Breast epithelium (tissue), 4 donors: ENCODE results near the gene CIAO1. TPM values are rescaled to one million over a fixed set of nuclear protein-coding genes. Genes with fewer than 3 reads are reported as not detected.

Experiments
- DNase-seq, 2 donors: peaks; one replicate each; pipeline ENCODE4 v3.0.0-alpha.2; 2019; ENCODE audit warnings: low spot score in 2 of 2
- H3K27ac ChIP-seq, 2 donors: fragments of 200-600 bp; sonication (generic) in 1 of 2; one replicate each; pipeline ENCODE4 v1.5.1; 2016 to 2019; ENCODE audit warnings: mild to moderate bottlenecking in 1 of 2
- H3K27me3 ChIP-seq, 2 donors: fragments of 200-600 bp; sonication (generic) in 1 of 2; one replicate each; pipeline versions ENCODE4 v1.5.1 to v1.6.0; 2017 to 2019; ENCODE audit warnings: control low read depth in 1 of 2, mild to moderate bottlenecking in 1 of 2
- H3K36me3 ChIP-seq: fragments of 200-600 bp; one replicate; pipeline ENCODE4 v1.5.1; 2019
- H3K4me1 ChIP-seq, 2 donors: fragments of 200-600 bp; sonication (generic); one replicate each; pipeline ENCODE4 v1.5.1; 2016 to 2019; ENCODE audit warnings: control low read depth in 1 of 2
- H3K4me3 ChIP-seq, 3 donors: fragments of 200-600 bp; sonication (generic); 1 replicate in 2 of 3; 2 replicates in 1 of 3; pipeline ENCODE4 v1.5.1; 2016 to 2019; ENCODE audit warnings: mild to moderate bottlenecking in 3 of 3, moderate library complexity in 2 of 3
- H3K9me3 ChIP-seq, 2 donors: fragments of 200-600 bp; sonication (generic) in 1 of 2; one replicate each; pipeline ENCODE4 v1.5.1; 2016 to 2019; ENCODE audit warnings: control low read depth in 1 of 2
- POLR2A ChIP-seq: fragments of 450-650 bp; IDR thresholded peaks from one replicate; pipeline ENCODE4 v1.6.1; 2016; ENCODE audit warnings: antibody characterized with exemption, mild to moderate bottlenecking, moderate library complexity
- POLR2AphosphoS5 ChIP-seq, 3 donors: sonication (generic); formaldehyde crosslinking; IDR thresholded peaks; one replicate each; pipeline ENCODE4 v1.6.1; 2017; ENCODE audit warnings: antibody characterized with exemption in 3 of 3
- intact Hi-C: fragments of 100-400 bp; cut with DNase I; formaldehyde crosslinking; loops from one replicate; pipeline ENCODE4 v1.15.1; 2023; ENCODE audit warnings: low total_unique reads
- total RNA-seq, 3 donors: library from RNA; depleted of rRNA; stranded (reverse); fragments of >200 nt; gene quantifications; one replicate each; pipeline ENCODE4 v1.1.0, GENCODE V29; 2016
- TF ChIP-seq, protein P1 (sequence below), 3 donors: fragments of 450-650 bp; IDR thresholded peaks; one replicate each; pipeline ENCODE4 v1.5.1; 2016 to 2017; ENCODE audit warnings: antibody characterized with exemption in 3 of 3, mild to moderate bottlenecking in 3 of 3, moderate library complexity in 3 of 3

CIAO1 gene
- total RNA-seq, 3 donors from 2014 or later, result 119 to 131 (median 127) TPM

DNA sequence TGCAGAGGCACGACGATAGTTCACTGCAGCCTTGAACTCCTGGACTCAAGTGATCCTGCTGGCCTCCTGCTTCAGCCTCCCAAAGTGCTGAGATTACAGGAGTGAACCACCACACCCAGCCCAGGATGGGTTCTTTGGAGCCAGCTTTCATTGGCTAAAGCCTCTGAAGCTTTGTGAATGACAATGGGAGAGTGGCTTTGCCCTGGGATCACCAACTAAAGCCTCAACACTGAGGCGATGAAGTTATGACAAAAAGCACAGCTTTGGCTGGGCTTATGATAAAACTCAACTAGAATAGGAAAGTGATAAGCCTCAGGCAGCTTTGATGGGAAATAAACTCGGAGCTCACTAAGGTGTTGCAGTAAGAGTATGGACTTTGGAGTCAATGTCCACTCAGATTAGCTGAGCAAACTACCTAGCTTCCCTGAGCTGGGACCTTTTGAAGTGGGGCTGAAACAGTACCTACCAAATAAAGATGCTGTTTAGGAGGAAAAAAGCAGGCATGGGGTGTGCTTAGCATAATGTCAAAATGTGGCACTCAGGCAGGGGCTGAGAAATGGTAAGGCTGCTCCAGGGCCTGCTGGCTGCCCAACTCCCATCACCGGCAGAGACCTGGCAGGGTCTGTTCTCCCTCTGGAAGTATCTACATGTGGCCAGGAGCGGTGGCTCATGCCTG, 4.6 kb upstream of the CIAO1 start:
- DNase-seq, result no peak
- no peaks in the 10 kb centered on the region for H3K27me3 ChIP-seq
- intact Hi-C loops, result no loop called here
- H3K9me3 ChIP-seq, result no peaks in the 10 kb centered on the region
- H3K36me3 ChIP-seq, result no peaks in the 10 kb centered on the region
- H3K4me3 ChIP-seq, result no peak overlapping the region
- TF ChIP-seq, protein P1, sequence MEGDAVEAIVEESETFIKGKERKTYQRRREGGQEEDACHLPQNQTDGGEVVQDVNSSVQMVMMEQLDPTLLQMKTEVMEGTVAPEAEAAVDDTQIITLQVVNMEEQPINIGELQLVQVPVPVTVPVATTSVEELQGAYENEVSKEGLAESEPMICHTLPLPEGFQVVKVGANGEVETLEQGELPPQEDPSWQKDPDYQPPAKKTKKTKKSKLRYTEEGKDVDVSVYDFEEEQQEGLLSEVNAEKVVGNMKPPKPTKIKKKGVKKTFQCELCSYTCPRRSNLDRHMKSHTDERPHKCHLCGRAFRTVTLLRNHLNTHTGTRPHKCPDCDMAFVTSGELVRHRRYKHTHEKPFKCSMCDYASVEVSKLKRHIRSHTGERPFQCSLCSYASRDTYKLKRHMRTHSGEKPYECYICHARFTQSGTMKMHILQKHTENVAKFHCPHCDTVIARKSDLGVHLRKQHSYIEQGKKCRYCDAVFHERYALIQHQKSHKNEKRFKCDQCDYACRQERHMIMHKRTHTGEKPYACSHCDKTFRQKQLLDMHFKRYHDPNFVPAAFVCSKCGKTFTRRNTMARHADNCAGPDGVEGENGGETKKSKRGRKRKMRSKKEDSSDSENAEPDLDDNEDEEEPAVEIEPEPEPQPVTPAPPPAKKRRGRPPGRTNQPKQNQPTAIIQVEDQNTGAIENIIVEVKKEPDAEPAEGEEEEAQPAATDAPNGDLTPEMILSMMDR (IDR thresholded peaks at IDR 0.05), result no peak
- TF ChIP-seq POLR2AphosphoS5 (IDR thresholded peaks at IDR 0.05) (no peak), POLR2A (no peak)
- H3K4me1 ChIP-seq, result peaks cover 7 to 28% of the 10 kb centered on the region in 2 donors
- H3K27ac ChIP-seq, result peak overlapping the region; percentile 88 to 90

DNA sequence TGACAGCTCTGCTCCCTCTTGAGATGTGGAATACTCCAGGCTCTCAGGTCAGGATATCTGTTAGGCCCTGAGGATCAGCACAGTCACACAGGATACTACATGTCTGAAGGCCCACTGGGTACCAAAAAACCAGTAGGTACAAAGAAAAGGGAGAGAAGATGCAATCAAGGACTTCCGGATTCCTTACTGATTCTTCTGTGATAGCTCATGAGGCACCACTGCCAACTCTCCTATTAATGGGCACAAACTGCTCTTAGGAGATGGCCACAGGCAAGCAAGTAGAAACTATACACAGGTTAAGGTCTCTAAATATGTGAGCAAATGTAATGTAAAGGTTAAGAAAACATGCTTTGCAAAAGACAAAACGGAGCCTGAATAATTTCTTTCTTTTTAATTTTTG, 3.7 kb upstream of the CIAO1 start:
- no peak for DNase-seq
- Histone ChIP-seq H3K27me3 (no peaks in the 10 kb centered on the region), H3K4me3 (no peak overlapping the region), H3K36me3 (no peaks in the 10 kb centered on the region), H3K9me3 (no peaks in the 10 kb centered on the region), H3K4me1 (peaks cover 9 to 31% of the 10 kb centered on the region in 2 donors), H3K27ac (peak overlapping the region; percentile 1 to 90)
- intact Hi-C loops, result no loop called here
- TF ChIP-seq, protein P1 (IDR thresholded peaks at IDR 0.05), result no peak
- no peak for TF ChIP-seq POLR2AphosphoS5 (IDR thresholded peaks at IDR 0.05)

DNA sequence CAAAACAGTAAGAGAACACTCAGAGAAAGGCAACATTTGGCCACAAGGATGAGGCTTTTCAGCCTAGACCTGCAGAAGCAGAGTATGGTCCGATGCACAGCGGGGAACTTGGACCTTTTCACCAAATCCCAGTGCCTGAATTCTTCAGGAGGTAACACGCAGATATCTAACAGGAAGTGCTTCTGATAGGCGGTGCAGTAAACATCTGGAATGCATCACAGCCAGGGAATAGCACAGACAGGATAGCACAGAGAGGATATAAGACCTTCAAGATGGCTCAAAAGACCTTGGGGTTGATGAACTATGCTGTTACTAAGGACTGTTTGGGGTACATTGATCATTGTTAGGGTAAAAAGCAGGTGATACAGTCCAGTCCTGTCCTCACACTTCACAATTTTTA, 1.9 kb upstream of the CIAO1 start:
- H3K9me3 ChIP-seq, result no peaks in the 10 kb centered on the region
- peak overlapping the region in 2 of 3 donors; percentile 93 to 99 for H3K4me3 ChIP-seq
- no peaks in the 10 kb centered on the region for H3K36me3 ChIP-seq
- TF ChIP-seq POLR2AphosphoS5 (IDR thresholded peaks at IDR 0.05) (no peak), POLR2A (no peak)
- TF ChIP-seq, protein P1 (IDR thresholded peaks at IDR 0.05), result no peak
- no peaks in the 10 kb centered on the region for H3K27me3 ChIP-seq
- peaks cover 11 to 33% of the 10 kb centered on the region in 2 donors for H3K4me1 ChIP-seq
- intact Hi-C loops, result no loop called here
- peak overlapping the region; percentile 21 to 91 for H3K27ac ChIP-seq
- no peak for DNase-seq

DNA sequence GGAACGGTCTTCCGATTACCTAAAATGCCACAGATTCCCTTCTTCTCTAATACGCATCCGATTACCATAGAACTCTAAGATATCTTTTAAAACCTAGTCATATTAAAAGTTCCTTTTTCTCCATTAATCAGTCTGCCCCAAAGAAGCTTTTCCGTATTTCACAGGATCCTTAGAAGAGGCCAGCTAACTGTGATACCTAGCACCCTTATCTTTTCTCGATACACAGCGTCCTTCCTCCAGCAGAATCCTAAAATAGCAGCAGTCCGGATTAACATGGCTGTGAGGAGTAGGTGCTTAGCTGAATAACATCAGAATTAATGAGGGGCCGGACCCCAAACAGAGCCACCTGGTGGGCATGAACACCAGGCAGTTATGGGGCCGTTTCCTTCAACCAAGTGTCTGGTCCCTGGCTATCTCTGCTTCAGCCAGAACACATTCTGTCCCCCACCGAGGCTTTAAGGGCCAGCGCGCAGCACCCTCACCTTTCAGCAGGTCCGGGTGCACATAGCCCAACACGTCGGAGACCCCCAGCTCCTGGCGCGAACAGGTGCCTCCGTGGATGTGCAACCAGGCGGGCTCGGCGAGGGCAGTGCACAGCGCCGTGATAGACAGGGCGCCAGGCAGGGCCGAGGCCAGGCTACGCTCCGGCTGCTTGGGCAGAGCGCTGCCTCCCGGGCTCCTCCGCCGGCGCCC, 1.2 kb upstream of the CIAO1 start:
- H3K4me1 ChIP-seq, result peaks cover 11 to 27% of the 10 kb centered on the region in 2 donors
- TF ChIP-seq POLR2A (no peak), POLR2AphosphoS5 (IDR thresholded peaks at IDR 0.05) (no peak)
- TF ChIP-seq, protein P1 (IDR thresholded peaks at IDR 0.05), result no peak
- intact Hi-C loops, result no loop called here
- no peaks in the 10 kb centered on the region for H3K9me3 ChIP-seq
- no peaks in the 10 kb centered on the region for H3K36me3 ChIP-seq
- peak overlapping the region; percentile 93 to 99 (median 97) for H3K4me3 ChIP-seq
- no peak for DNase-seq
- no peaks in the 10 kb centered on the region for H3K27me3 ChIP-seq
- peak overlapping the region; percentile 91 to 95 for H3K27ac ChIP-seq

DNA sequence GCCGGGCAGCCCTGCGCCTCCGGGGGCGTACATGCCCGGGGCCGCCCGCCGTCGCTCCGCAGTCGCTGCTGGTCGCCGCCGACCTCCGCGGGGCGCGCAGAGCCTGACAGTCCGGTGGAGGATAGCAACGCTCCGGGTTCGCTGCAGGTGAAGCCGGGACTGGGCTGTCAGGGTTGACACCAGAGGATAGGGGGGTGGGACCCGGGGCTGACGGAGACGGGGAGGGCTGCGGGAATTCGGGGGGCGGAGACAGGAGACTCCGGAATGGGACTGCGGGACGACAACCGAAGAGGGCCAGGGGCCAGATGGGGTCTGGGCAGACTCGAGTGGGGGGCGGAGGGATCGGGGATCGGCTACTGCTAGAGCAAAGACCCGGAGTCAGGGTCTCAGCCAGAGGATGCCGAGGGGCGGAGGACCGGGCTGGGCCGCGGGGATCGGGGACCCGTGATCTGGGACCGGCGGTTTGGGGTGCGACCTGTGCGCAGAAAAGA, 631 bp upstream of the CIAO1 start:
- intact Hi-C loops, result no loop called here
- peak in 1 of 2 donors; percentile 67 for DNase-seq
- peak overlapping the region; percentile 91 to 95 for H3K27ac ChIP-seq
- TF ChIP-seq, protein P1 (IDR thresholded peaks at IDR 0.05), result peak in 1 of 3 donors; percentile 7
- TF ChIP-seq POLR2AphosphoS5 (IDR thresholded peaks at IDR 0.05), result no peak
- peak overlapping the region; percentile 93 to 99 (median 97) for H3K4me3 ChIP-seq
- H3K27me3 ChIP-seq, result no peaks in the 10 kb centered on the region
- H3K4me1 ChIP-seq, result peaks cover 8 to 22% of the 10 kb centered on the region in 2 donors
- no peaks in the 10 kb centered on the region for H3K9me3 ChIP-seq
- H3K36me3 ChIP-seq, result no peaks in the 10 kb centered on the region
